Astrocyte (in vitro differentiated cells and primary cell): ENCODE results near the gene SLC25A15. TPM values are rescaled to one million over a fixed set of nuclear protein-coding genes. Genes with fewer than 3 reads are reported as not detected.

Experiments
- DNase-seq: peaks from one replicate; pipeline ENCODE4 v3.0.0-alpha.2; 2010; ENCODE audit warnings: low read depth
- FAIRE-seq: peaks from 2 replicates; lab custom pipeline; 2011; peaks lifted over from hg19 to GRCh38; lab: Jason Lieb, UNC
- H2AFZ ChIP-seq: 2 replicates; pipeline ENCODE4 v1.6.0; 2012; ENCODE audit warnings: low read depth, low read length, inconsistent platforms
- H3K27ac ChIP-seq: 2 replicates; pipeline ENCODE4 v1.5.1; 2011; ENCODE audit warnings: low read depth, low read length, inconsistent platforms
- H3K27me3 ChIP-seq: 2 replicates; pipeline ENCODE4 v1.6.0; 2011; ENCODE audit warnings: low read length, inconsistent platforms; ENCODE audit not compliant: insufficient read depth
- H3K36me3 ChIP-seq: 2 replicates; pipeline ENCODE4 v1.5.1; 2011; ENCODE audit warnings: low read length, inconsistent platforms; ENCODE audit not compliant: insufficient read depth
- H3K4me1 ChIP-seq: 2 replicates; pipeline ENCODE4 v1.5.1; 2011; ENCODE audit warnings: low read length, inconsistent platforms; ENCODE audit not compliant: insufficient read depth
- H3K4me2 ChIP-seq: 2 replicates; pipeline ENCODE4 v1.6.0; 2012; ENCODE audit warnings: low read length, inconsistent platforms
- H3K4me3 ChIP-seq: 2 replicates; pipeline ENCODE4 v1.5.1; 2011; ENCODE audit warnings: low read depth, mild to moderate bottlenecking, low read length, inconsistent platforms; ENCODE audit not compliant: insufficient read depth
- H3K79me2 ChIP-seq: 2 replicates; pipeline ENCODE4 v1.6.0; 2012; ENCODE audit warnings: mild to moderate bottlenecking, low read length, inconsistent platforms; ENCODE audit not compliant: insufficient read depth
- H3K9ac ChIP-seq: 2 replicates; pipeline ENCODE4 v1.6.0; 2012; ENCODE audit warnings: mild to moderate bottlenecking, low read length, inconsistent platforms
- H3K9me3 ChIP-seq: 2 replicates; pipeline ENCODE4 v1.5.1; 2012; ENCODE audit warnings: low read depth, mild to moderate bottlenecking, low read length, inconsistent platforms; ENCODE audit not compliant: insufficient read depth
- H4K20me1 ChIP-seq: 2 replicates; pipeline ENCODE4 v1.6.0; 2012; ENCODE audit warnings: low read length, inconsistent platforms; ENCODE audit not compliant: insufficient read depth
- H3K27ac Mint-ChIP-seq: one replicate; pipeline ENCODE4 v1.8.0; 2021; ENCODE audit warnings: mild to moderate bottlenecking, mixed read lengths; ENCODE audit not compliant: unreplicated experiment
- H3K27me3 Mint-ChIP-seq: one replicate; pipeline ENCODE4 v1.8.0; 2021; ENCODE audit warnings: low read depth, mixed read lengths; ENCODE audit not compliant: unreplicated experiment
- H3K36me3 Mint-ChIP-seq: one replicate; pipeline ENCODE4 v1.8.0; 2021; ENCODE audit warnings: low read depth, mixed read lengths; ENCODE audit not compliant: unreplicated experiment
- H3K4me1 Mint-ChIP-seq: one replicate; pipeline ENCODE4 v1.8.0; 2021; ENCODE audit warnings: low read depth, mixed read lengths; ENCODE audit not compliant: unreplicated experiment
- H3K4me3 Mint-ChIP-seq: one replicate; pipeline ENCODE4 v1.8.0; 2021; ENCODE audit warnings: mild to moderate bottlenecking, moderate library complexity, mixed read lengths; ENCODE audit not compliant: unreplicated experiment
- H3K9me3 Mint-ChIP-seq: one replicate; pipeline ENCODE4 v1.8.0; 2021; ENCODE audit warnings: mild to moderate bottlenecking, mixed read lengths; ENCODE audit not compliant: unreplicated experiment
- EZH2 ChIP-seq: IDR thresholded peaks from 2 replicates; pipeline ENCODE4 v1.6.1; 2012; ENCODE audit warnings: mild to moderate bottlenecking, low read length, inconsistent platforms; ENCODE audit not compliant: insufficient read depth
- total RNA-seq: library from RNA; stranded (reverse); gene quantifications from 2 replicates; pipeline ENCODE4 v1.2.1, GENCODE V29; 2021
- TF ChIP-seq, protein P1 (sequence below): IDR thresholded peaks from 2 replicates; pipeline ENCODE4 v1.5.1; 2011; ENCODE audit warnings: low read depth, mild to moderate bottlenecking, inconsistent platforms, low read length, moderate library complexity; ENCODE audit not compliant: insufficient read depth

Gene SLC25A15
- total RNA-seq, 1 donor from 2014 or later, result 11.7 TPM

DNA sequence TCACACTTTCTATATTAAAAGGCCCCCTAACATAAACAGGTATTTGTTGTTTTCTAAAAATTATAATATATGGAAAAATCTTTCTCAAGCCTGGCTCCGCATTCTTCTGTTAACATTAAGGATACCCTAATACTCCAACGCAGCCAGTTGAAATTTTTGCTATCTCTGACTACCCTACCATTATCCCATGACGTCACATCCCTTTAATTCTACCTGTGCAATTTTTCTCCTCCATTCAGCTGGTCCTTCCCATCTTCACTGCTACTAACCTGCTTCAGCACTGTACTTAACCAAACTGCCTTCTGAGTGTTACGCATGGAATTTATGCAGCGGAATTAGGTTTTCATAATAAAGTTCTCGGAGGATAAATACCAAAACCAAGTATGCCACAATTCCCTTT, 19.4 kb upstream of the SLC25A15 start:
- DNase-seq, result no peak
- Histone ChIP-seq H3K36me3 (no peaks in the 10 kb centered on the region), H3K9ac (peak overlapping the region; percentile 96), H3K79me2 (peaks cover 17% of the 10 kb centered on the region), H3K9me3 (no peaks in the 10 kb centered on the region), H3K27me3 (no peaks in the 10 kb centered on the region), H2AFZ (peak overlapping the region; percentile 98), H3K27ac (no peak overlapping the region), H3K4me2 (peak overlapping the region; percentile 99), H3K4me3 (peak overlapping the region; percentile 97), H3K4me1 (peaks cover 9% of the 10 kb centered on the region), H4K20me1 (no peaks in the 10 kb centered on the region)
- no peak for TF ChIP-seq EZH2
- TF ChIP-seq, protein P1, sequence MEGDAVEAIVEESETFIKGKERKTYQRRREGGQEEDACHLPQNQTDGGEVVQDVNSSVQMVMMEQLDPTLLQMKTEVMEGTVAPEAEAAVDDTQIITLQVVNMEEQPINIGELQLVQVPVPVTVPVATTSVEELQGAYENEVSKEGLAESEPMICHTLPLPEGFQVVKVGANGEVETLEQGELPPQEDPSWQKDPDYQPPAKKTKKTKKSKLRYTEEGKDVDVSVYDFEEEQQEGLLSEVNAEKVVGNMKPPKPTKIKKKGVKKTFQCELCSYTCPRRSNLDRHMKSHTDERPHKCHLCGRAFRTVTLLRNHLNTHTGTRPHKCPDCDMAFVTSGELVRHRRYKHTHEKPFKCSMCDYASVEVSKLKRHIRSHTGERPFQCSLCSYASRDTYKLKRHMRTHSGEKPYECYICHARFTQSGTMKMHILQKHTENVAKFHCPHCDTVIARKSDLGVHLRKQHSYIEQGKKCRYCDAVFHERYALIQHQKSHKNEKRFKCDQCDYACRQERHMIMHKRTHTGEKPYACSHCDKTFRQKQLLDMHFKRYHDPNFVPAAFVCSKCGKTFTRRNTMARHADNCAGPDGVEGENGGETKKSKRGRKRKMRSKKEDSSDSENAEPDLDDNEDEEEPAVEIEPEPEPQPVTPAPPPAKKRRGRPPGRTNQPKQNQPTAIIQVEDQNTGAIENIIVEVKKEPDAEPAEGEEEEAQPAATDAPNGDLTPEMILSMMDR, result no peak
- peak overlapping the region; percentile 99 for H3K4me3 Mint-ChIP-seq
- H3K36me3 Mint-ChIP-seq, result no peaks in the 10 kb centered on the region
- H3K27ac Mint-ChIP-seq, result peak overlapping the region; percentile 98
- peaks cover 4% of the 10 kb centered on the region for H3K4me1 Mint-ChIP-seq
- no peaks in the 10 kb centered on the region for H3K9me3 Mint-ChIP-seq
- FAIRE-seq, result no peak
- H3K27me3 Mint-ChIP-seq, result no peaks in the 10 kb centered on the region

DNA sequence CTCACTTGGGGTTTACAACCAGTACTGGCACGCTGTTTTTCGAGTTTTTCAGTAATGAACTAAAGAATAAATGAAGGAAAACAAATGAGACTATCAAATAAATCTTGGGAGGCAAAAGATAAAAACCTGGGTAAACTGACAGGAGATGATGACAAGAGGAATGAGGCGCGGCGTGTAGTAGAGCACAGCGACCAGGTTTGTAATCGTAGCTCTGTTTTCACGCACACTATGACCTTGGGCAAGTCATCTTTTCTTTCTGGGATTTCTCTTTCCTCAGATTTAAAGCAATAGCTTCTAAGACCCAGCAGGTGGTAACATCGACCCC, 18.8 kb upstream of the SLC25A15 start:
- peak overlapping the region; percentile 99 for H3K4me2 ChIP-seq
- H3K9me3 Mint-ChIP-seq, result no peaks in the 10 kb centered on the region
- peak overlapping the region; percentile 98 for H2AFZ ChIP-seq
- no peaks in the 10 kb centered on the region for H3K27me3 ChIP-seq
- DNase-seq, result no peak
- no peaks in the 10 kb centered on the region for H4K20me1 ChIP-seq
- peak overlapping the region; percentile 91 for H3K27ac ChIP-seq
- no peak for TF ChIP-seq EZH2
- TF ChIP-seq, protein P1, result no peak
- no peaks in the 10 kb centered on the region for H3K36me3 Mint-ChIP-seq
- H3K4me1 Mint-ChIP-seq, result peaks cover 3% of the 10 kb centered on the region
- peak overlapping the region; percentile 99 for H3K4me3 Mint-ChIP-seq
- no peaks in the 10 kb centered on the region for H3K9me3 ChIP-seq
- H3K9ac ChIP-seq, result peak overlapping the region; percentile 96
- peaks cover 6% of the 10 kb centered on the region for H3K4me1 ChIP-seq
- no peaks in the 10 kb centered on the region for H3K27me3 Mint-ChIP-seq
- no peak for FAIRE-seq
- peaks cover 17% of the 10 kb centered on the region for H3K79me2 ChIP-seq
- H3K4me3 ChIP-seq, result peak overlapping the region; percentile 97
- H3K27ac Mint-ChIP-seq, result peak overlapping the region; percentile 98
- no peaks in the 10 kb centered on the region for H3K36me3 ChIP-seq

GRCh38 chr13:40770934-40771618, 18.3 kb upstream of the SLC25A15 start, which contains the start of gene MRPS31:
Gene MRPS31, minus strand, starts transcription at chr13:40771190. Its CDS starts 54 bp downstream, at chr13:40771136.
- H4K20me1 ChIP-seq, result no peaks in the 10 kb centered on the region

More at GRCh38 chr13:40770934-40771618, 18.3 kb upstream of the SLC25A15 start, which contains the start of gene MRPS31:
- peak within 1 kb of the TSS; percentile 99 for H3K4me3 Mint-ChIP-seq
- peaks cover 3% of the 10 kb centered on the region for H3K4me1 Mint-ChIP-seq
- DNase-seq (peak; percentile 87), FAIRE-seq (no peak)
- Histone ChIP-seq H3K4me1 (peaks cover 6% of the 10 kb centered on the region), H3K4me3 (peak within 1 kb of the TSS; percentile 97), H3K79me2 (peaks cover 17% of the 10 kb centered on the region), H2AFZ (peak within 1 kb of the TSS; percentile 98), H3K36me3 (no peaks in the 10 kb centered on the region), H3K4me2 (peak within 1 kb of the TSS; percentile 99), H3K9ac (peak within 1 kb of the TSS; percentile 96), H3K27ac (peak within 1 kb of the TSS; percentile 91), H3K27me3 (no peaks in the 10 kb centered on the region), H3K9me3 (no peaks in the 10 kb centered on the region)
- H3K36me3 Mint-ChIP-seq, result no peaks in the 10 kb centered on the region
- no peaks in the 10 kb centered on the region for H3K9me3 Mint-ChIP-seq
- H3K27me3 Mint-ChIP-seq, result no peaks in the 10 kb centered on the region
- no peak for TF ChIP-seq EZH2
- TF ChIP-seq, protein P1, result no peak
- peak within 1 kb of the TSS; percentile 98 for H3K27ac Mint-ChIP-seq
